HepG2 (cell line): ENCODE data around the gene KDM4B. TPM values are rescaled to one million over a fixed set of nuclear protein-coding genes. Genes with fewer than 3 reads are reported as not detected.

Source experiments
- CEBPB ChIP-seq: IDR thresholded peaks from 2 replicates; pipeline ENCODE4 v1.6.1; 2011; ENCODE audit warnings: low read depth, low read length, improper control_type of control experiment, borderline replicate concordance
- ZFP1 ChIP-seq: IDR thresholded peaks from 2 replicates; pipeline ENCODE4 v1.6.1; 2016
- ZNF547 ChIP-seq: sonication (generic); formaldehyde crosslinking; IDR thresholded peaks from 2 replicates; pipeline ENCODE4 v1.5.1; 2020; ENCODE audit warnings: mild to moderate bottlenecking, missing genetic modification reagents
- polyA plus RNA-seq, 8 experiments: library from polyadenylated mRNA; depleted of rRNA in 3 of 8; stranded (reverse) in 7 of 8; unstranded in 1 of 8; fragments of >200 nt; fragmentation: Illumina TruSeq in 4 of 8; extraction: Trizol in 4 of 8; gene quantifications; 2 replicates each; pipeline versions ENCODE4 v1.2.1 to v1.2.3, GENCODE V29; 2011 to 2016; ENCODE audit warnings: low read depth in 4 of 8, missing spikeins in 1 of 8, mixed read lengths in 1 of 8; ENCODE audit not compliant: insufficient read depth in 1 of 8
- total RNA-seq, 5 experiments: library from RNA; depleted of rRNA; stranded (reverse); fragments of >200 nt; fragmentation: Illumina TruSeq; extraction: Trizol; gene quantifications; 2 replicates each; pipeline ENCODE4 v1.2.3, GENCODE V29; 2016; ENCODE audit warnings: low read depth in 1 of 5
- TF ChIP-seq, protein P1 (sequence below), 2 experiments: sonication (generic) in 1 of 2; formaldehyde crosslinking in 1 of 2; IDR thresholded peaks; 2 replicates each; pipeline versions ENCODE4 v1.6.1 to v1.9.0; 2014 to 2022; ENCODE audit warnings: antibody characterized with exemption in 1 of 2, borderline replicate concordance in 1 of 2, inconsistent platforms in 1 of 2, low read depth in 1 of 2, missing genetic modification reagents in 1 of 2
- TF ChIP-seq, protein P2 (sequence below): sonication (generic); formaldehyde crosslinking; IDR thresholded peaks from 2 replicates; pipeline ENCODE4 v1.5.1; 2020; ENCODE audit warnings: missing genetic modification reagents, mild to moderate bottlenecking, borderline replicate concordance

The KDM4B gene
- total and polyA plus RNA-seq, 2 of the 13 experiments (the other 11 are each of a cell fraction or from before 2014, with no cell fraction given) = 4.9 to 14.6 TPM

DNA sequence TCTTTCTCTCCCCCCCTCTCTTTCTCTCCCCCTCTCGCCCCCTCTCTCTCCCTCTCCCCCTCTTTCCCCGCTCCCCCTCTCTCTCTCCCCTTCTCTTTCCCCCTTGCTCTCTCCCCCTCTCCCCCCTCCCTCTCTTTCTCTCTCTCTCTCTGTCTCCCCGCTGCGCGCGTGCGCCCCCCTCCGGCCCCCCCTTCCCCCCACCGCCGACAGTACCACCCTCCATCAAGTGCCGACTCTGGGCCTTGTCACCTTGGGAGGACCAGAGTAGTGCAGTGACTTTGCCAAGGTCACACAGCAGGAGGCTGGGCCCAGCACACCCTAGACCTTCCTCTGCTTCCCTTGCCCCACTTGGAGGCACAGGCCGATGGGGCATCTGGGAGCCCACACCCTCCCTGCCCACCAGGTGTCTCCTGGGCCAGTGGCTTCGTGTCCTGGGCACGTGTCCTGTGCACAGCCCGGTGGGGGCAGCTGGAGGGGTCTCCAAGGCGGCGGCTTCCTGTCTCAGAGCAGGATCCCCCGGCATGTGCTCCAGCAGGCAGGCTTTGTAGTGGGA lies 121.6 kb downstream of the KDM4B start (continued):
- TF ChIP-seq, protein P1, sequence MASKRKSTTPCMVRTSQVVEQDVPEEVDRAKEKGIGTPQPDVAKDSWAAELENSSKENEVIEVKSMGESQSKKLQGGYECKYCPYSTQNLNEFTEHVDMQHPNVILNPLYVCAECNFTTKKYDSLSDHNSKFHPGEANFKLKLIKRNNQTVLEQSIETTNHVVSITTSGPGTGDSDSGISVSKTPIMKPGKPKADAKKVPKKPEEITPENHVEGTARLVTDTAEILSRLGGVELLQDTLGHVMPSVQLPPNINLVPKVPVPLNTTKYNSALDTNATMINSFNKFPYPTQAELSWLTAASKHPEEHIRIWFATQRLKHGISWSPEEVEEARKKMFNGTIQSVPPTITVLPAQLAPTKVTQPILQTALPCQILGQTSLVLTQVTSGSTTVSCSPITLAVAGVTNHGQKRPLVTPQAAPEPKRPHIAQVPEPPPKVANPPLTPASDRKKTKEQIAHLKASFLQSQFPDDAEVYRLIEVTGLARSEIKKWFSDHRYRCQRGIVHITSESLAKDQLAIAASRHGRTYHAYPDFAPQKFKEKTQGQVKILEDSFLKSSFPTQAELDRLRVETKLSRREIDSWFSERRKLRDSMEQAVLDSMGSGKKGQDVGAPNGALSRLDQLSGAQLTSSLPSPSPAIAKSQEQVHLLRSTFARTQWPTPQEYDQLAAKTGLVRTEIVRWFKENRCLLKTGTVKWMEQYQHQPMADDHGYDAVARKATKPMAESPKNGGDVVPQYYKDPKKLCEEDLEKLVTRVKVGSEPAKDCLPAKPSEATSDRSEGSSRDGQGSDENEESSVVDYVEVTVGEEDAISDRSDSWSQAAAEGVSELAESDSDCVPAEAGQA (IDR thresholded peaks at IDR 0.05; ENCODE audit: low read depth) = no peak
- TF ChIP-seq, protein P1 (CRISPR knock-in tag; IDR thresholded peaks at IDR 0.05; ENCODE audit: borderline replicate concordance) = no peak
- TF ChIP-seq, protein P2, sequence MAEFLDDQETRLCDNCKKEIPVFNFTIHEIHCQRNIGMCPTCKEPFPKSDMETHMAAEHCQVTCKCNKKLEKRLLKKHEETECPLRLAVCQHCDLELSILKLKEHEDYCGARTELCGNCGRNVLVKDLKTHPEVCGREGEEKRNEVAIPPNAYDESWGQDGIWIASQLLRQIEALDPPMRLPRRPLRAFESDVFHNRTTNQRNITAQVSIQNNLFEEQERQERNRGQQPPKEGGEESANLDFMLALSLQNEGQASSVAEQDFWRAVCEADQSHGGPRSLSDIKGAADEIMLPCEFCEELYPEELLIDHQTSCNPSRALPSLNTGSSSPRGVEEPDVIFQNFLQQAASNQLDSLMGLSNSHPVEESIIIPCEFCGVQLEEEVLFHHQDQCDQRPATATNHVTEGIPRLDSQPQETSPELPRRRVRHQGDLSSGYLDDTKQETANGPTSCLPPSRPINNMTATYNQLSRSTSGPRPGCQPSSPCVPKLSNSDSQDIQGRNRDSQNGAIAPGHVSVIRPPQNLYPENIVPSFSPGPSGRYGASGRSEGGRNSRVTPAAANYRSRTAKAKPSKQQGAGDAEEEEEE (CRISPR knock-in tag) = no peak
- no peak for TF ChIP-seq ZNF547 (CRISPR knock-in tag)
- TF ChIP-seq ZFP1 = no peak
- TF ChIP-seq CEBPB = no peak
